Keratinocyte (primary cell): ENCODE data around the gene WBP1.

ENCODE experiments used
- CTCF ChIP-seq, 3 experiments: IDR thresholded peaks in 1 of 3; conservative IDR thresholded peaks in 1 of 3; optimal IDR thresholded peaks in 1 of 3; 2 replicates in 2 of 3; 3 replicates in 1 of 3; pipeline versions ENCODE3 to v1.5.1; 2011; ENCODE audit warnings: low read length in 3 of 3, mild to moderate bottlenecking in 3 of 3, moderate library complexity in 2 of 3, control low read depth in 1 of 3, inconsistent platforms in 1 of 3; ENCODE audit not compliant: insufficient read depth in 2 of 3; ENCODE audit errors: extremely low read depth in 1 of 3
- EZH2 ChIP-seq: IDR thresholded peaks from one replicate; pipeline ENCODE4 v1.6.1; 2012; ENCODE audit warnings: inconsistent platforms, mild to moderate bottlenecking, low read length, moderate library complexity

DNA sequence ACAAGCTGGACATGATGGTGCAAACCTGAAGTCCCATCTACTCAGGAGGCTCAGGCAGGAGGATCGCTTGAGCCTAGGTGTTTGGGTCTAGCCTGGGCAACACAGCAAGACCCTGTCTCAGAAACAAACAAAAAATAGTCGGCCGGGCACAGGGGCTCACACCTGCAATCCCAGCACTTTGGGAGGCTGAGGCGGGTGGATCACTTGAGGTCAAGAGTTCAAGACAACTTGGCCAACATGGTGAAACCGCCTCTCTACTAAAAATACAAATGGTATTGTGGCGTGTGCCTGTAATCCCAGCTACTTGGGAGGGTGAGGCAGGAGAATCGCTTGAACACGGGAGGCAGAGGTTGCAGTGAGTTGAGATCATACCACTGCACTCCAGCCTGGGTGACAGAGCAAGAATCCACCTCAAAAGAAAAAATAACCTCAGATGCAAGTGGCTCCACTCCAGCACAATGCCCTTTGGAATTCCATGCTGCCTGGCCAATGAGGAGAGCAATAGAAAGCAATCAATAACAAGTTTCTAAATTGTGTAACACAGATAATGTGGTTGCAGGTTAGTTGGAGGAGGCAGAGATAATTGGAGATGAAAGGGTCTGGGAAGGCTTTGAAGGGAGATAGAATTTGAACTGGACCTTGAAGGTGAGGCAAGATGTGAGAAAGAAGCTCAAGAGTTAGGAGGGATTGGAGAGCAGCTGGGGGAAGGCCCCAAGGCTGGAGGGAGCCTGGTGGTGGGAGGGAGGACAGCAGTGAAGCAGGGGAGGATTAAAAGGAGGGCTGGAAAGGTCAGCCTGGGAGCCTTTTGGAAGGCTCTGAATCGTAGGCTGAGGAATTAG lies 30.6 kb downstream of the WBP1 start:
- no peak for TF ChIP-seq CTCF (optimal IDR thresholded peaks at IDR 0.05 in 1 of 3, IDR thresholded peaks at IDR 0.05 in 1 of 3, conservative IDR thresholded peaks at IDR 0.05 in 1 of 3; ENCODE audit: extremely low read depth in 1 of 3, insufficient read depth in 2 of 3, low read length in 3 of 3)
- TF ChIP-seq EZH2 = no peak
